Measurements from ENCODE around the gene IFT80. TPM values are rescaled to one million over a fixed set of nuclear protein-coding genes. Genes with fewer than 3 reads are reported as not detected.

The IFT80 gene
- total and polyA plus RNA-seq, 2 experiments from 2014 or later: 14.1 to 33.0 TPM

GRCh38 chr3:160253298-160253697 is 145.7 kb downstream of the IFT80 start:
- Mint-ChIP-seq H3K27ac (no peak overlapping the region), H3K27me3 (ENCODE audit: insufficient read depth, low read depth, poor library complexity) (no peaks in the 10 kb centered on the region), H3K9me3 (no peaks in the 10 kb centered on the region), H3K4me1 (no peaks in the 10 kb centered on the region), H3K4me3 (no peak overlapping the region), H3K36me3 (ENCODE audit: low read depth) (no peaks in the 10 kb centered on the region)
- Histone ChIP-seq H3K4me3 (no peak overlapping the region), H2AFZ (no peak overlapping the region), H3K27me3 (ENCODE audit: insufficient read depth) (no peaks in the 10 kb centered on the region; the same call in 1 of the 2 replicates), H3K79me2 (replicated peaks; ENCODE audit: insufficient read depth) (no peaks in the 10 kb centered on the region), H3K27ac (ENCODE audit: low read depth) (no peak overlapping the region), H3K4me1 (ENCODE audit: insufficient read depth) (no peaks in the 10 kb centered on the region), H3F3A (replicated peaks; ENCODE audit: low read depth) (no peaks in the 10 kb centered on the region), H4K20me1 (replicated peaks; ENCODE audit: insufficient read depth) (no peaks in the 10 kb centered on the region), H3K36me3 (ENCODE audit: insufficient read depth) (no peaks in the 10 kb centered on the region), H3K4me2 (no peak overlapping the region), H3K9me2 (ENCODE audit: insufficient read depth) (no peaks in the 10 kb centered on the region)
- no peak for TF ChIP-seq REST (IDR thresholded peaks at IDR 0.05; ENCODE audit: unreplicated experiment)
- TF ChIP-seq ZNF462 (CRISPR knock-in tag; IDR thresholded peaks at IDR 0.05): no peak
- TF ChIP-seq STAT1 (IDR thresholded peaks at IDR 0.05; ENCODE audit: unreplicated experiment): no peak
- TF ChIP-seq EZH2phosphoT487 (IDR thresholded peaks at IDR 0.05; ENCODE audit: unreplicated experiment): no peak
- no peak for TF ChIP-seq ZNF114 (CRISPR knock-in tag; IDR thresholded peaks at IDR 0.05)
- TF ChIP-seq ETS1 (IDR thresholded peaks at IDR 0.05): no peak
- TF ChIP-seq POLR2AphosphoS5 (IDR thresholded peaks at IDR 0.05; ENCODE audit: low read depth): no peak
- no peak for TF ChIP-seq ZNF331 (CRISPR knock-in tag; IDR thresholded peaks at IDR 0.05; ENCODE audit: low read depth)
- TF ChIP-seq NANOG (IDR thresholded peaks at IDR 0.05; ENCODE audit: borderline replicate concordance): no peak
- TF ChIP-seq EZH2 (IDR thresholded peaks at IDR 0.05; ENCODE audit: low read depth, unreplicated experiment): no peak
- no peak for TF ChIP-seq CREB1 (CRISPR knock-in tag; IDR thresholded peaks at IDR 0.05; ENCODE audit: low read depth)
- TF ChIP-seq JUNB (IDR thresholded peaks at IDR 0.05; ENCODE audit: unreplicated experiment): no peak
- no peak for TF ChIP-seq CTCF (conservative IDR thresholded peaks at IDR 0.05; ENCODE audit: low read depth in 2 of 2)
- DNase-seq (ENCODE audit: low spot score) (no peak), ATAC-seq (no peak)

All from GM23338 (cell line).